Measurements from ENCODE around the gene AOX1.

Gene AOX1

GRCh38 chr2:200650195-200650594 is 64.4 kb downstream of the AOX1 start:
- no peak overlapping the region for H3K4me3 ChIP-seq (ENCODE audit: low read length, poor library complexity, severe bottlenecking)
- no peak for TF ChIP-seq EZH2phosphoT487 (IDR thresholded peaks at IDR 0.05; ENCODE audit: borderline replicate concordance)
- no peaks in the 10 kb centered on the region for H3K9me2 ChIP-seq (replicated peaks; ENCODE audit: low read depth, low read length)
- no peaks in the 10 kb centered on the region for H3K27me3 ChIP-seq (ENCODE audit: insufficient read depth, low read length, poor library complexity, severe bottlenecking)
- H3K79me2 ChIP-seq (ENCODE audit: insufficient read depth, low read length), result no peaks in the 10 kb centered on the region
- H4K20me1 ChIP-seq (ENCODE audit: insufficient read depth, low read length, poor library complexity, severe bottlenecking), result no peaks in the 10 kb centered on the region
- H3K4me1 ChIP-seq (ENCODE audit: insufficient read depth, low read length, poor library complexity, severe bottlenecking), result no peaks in the 10 kb centered on the region
- no peak overlapping the region for H2AFZ ChIP-seq (ENCODE audit: low read length)
- no peak overlapping the region for H3K4me2 ChIP-seq (ENCODE audit: low read depth, low read length, poor library complexity, severe bottlenecking)
- H3F3A ChIP-seq (ENCODE audit: low read depth), result no peaks in the 10 kb centered on the region
- no peaks in the 10 kb centered on the region for H3K9me3 ChIP-seq (ENCODE audit: insufficient read depth, low read depth, low read length)
- H3K9ac ChIP-seq (ENCODE audit: low read depth, low read length, poor library complexity, severe bottlenecking), result no peak overlapping the region
- no peaks in the 10 kb centered on the region for H3K36me3 ChIP-seq (ENCODE audit: insufficient read depth, low read length)

- Histone ChIP-seq H3K9me2 (replicated peaks; ENCODE audit: low read depth, low read length) (no peaks in the 10 kb centered on the region), H3K4me3 (ENCODE audit: low read length, poor library complexity, severe bottlenecking) (no peak overlapping the region), H3K36me3 (ENCODE audit: insufficient read depth, low read length) (no peaks in the 10 kb centered on the region), H4K20me1 (ENCODE audit: insufficient read depth, low read length, poor library complexity, severe bottlenecking) (no peaks in the 10 kb centered on the region), H3K79me2 (ENCODE audit: insufficient read depth, low read length) (no peaks in the 10 kb centered on the region), H3K4me2 (ENCODE audit: low read depth, low read length, poor library complexity, severe bottlenecking) (no peak overlapping the region), H3K4me1 (ENCODE audit: insufficient read depth, low read length, poor library complexity, severe bottlenecking) (no peaks in the 10 kb centered on the region), H3F3A (ENCODE audit: low read depth) (no peaks in the 10 kb centered on the region), H2AFZ (ENCODE audit: low read length) (no peak overlapping the region), H3K9ac (ENCODE audit: low read depth, low read length, poor library complexity, severe bottlenecking) (no peak overlapping the region), H3K9me3 (ENCODE audit: insufficient read depth, low read depth, low read length) (no peaks in the 10 kb centered on the region), H3K27me3 (ENCODE audit: insufficient read depth, low read length, poor library complexity, severe bottlenecking) (no peaks in the 10 kb centered on the region)
- TF ChIP-seq CTCF (conservative IDR thresholded peaks at IDR 0.05; ENCODE audit: low read length) (no peak), EZH2phosphoT487 (IDR thresholded peaks at IDR 0.05; ENCODE audit: borderline replicate concordance) (no peak)
Observed at GRCh38 chr2:200652158-200652557, 66.3 kb downstream of the AOX1 start.

GRCh38 chr2:200653021-200653420 is 67.2 kb downstream of the AOX1 start:
- Histone ChIP-seq H3K36me3 (ENCODE audit: insufficient read depth, low read length) (no peaks in the 10 kb centered on the region), H3K27me3 (ENCODE audit: insufficient read depth, low read length, poor library complexity, severe bottlenecking) (no peaks in the 10 kb centered on the region), H3K4me2 (ENCODE audit: low read depth, low read length, poor library complexity, severe bottlenecking) (no peak overlapping the region), H3K4me1 (ENCODE audit: insufficient read depth, low read length, poor library complexity, severe bottlenecking) (no peaks in the 10 kb centered on the region), H2AFZ (ENCODE audit: low read length) (no peak overlapping the region), H3K4me3 (ENCODE audit: low read length, poor library complexity, severe bottlenecking) (no peak overlapping the region), H3F3A (ENCODE audit: low read depth) (no peaks in the 10 kb centered on the region), H3K9me3 (ENCODE audit: insufficient read depth, low read depth, low read length) (no peaks in the 10 kb centered on the region), H4K20me1 (ENCODE audit: insufficient read depth, low read length, poor library complexity, severe bottlenecking) (no peaks in the 10 kb centered on the region), H3K9me2 (replicated peaks; ENCODE audit: low read depth, low read length) (no peaks in the 10 kb centered on the region), H3K9ac (ENCODE audit: low read depth, low read length, poor library complexity, severe bottlenecking) (no peak overlapping the region), H3K79me2 (ENCODE audit: insufficient read depth, low read length) (no peaks in the 10 kb centered on the region)
- TF ChIP-seq EZH2phosphoT487 (IDR thresholded peaks at IDR 0.05; ENCODE audit: borderline replicate concordance), result no peak
- no peak for TF ChIP-seq CTCF (conservative IDR thresholded peaks at IDR 0.05; ENCODE audit: low read length)

DNA sequence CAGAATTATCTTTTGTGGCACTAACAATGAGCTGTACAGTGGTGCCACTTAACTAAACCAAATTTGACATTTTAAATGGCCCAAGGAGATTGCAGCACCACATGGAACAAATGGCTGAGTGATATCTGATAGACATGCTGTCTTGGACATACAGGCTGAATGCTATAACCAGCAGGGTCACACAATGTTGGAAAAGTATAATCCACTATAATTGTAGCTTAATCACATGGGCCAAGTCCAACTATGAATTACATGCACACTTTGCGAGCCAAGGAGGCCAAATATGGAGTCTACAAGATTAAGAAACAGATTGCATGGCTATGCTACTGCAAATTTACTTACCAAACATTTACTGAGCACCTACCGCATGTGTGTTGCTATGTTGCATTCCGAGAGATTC is 69.0 kb downstream of the AOX1 start:
- H3K27me3 ChIP-seq (ENCODE audit: insufficient read depth, low read length, poor library complexity, severe bottlenecking), result no peaks in the 10 kb centered on the region
- no peaks in the 10 kb centered on the region for H3F3A ChIP-seq (ENCODE audit: low read depth)
- H3K9ac ChIP-seq (ENCODE audit: low read depth, low read length, poor library complexity, severe bottlenecking), result no peak overlapping the region
- no peaks in the 10 kb centered on the region for H3K9me2 ChIP-seq (replicated peaks; ENCODE audit: low read depth, low read length)
- no peaks in the 10 kb centered on the region for H3K4me1 ChIP-seq (ENCODE audit: insufficient read depth, low read length, poor library complexity, severe bottlenecking)
- H3K9me3 ChIP-seq (ENCODE audit: insufficient read depth, low read depth, low read length), result no peaks in the 10 kb centered on the region
- no peak overlapping the region for H3K4me2 ChIP-seq (ENCODE audit: low read depth, low read length, poor library complexity, severe bottlenecking)
- no peaks in the 10 kb centered on the region for H3K36me3 ChIP-seq (ENCODE audit: insufficient read depth, low read length)
- no peak overlapping the region for H3K4me3 ChIP-seq (ENCODE audit: low read length, poor library complexity, severe bottlenecking)
- H3K79me2 ChIP-seq (ENCODE audit: insufficient read depth, low read length), result no peaks in the 10 kb centered on the region
- H4K20me1 ChIP-seq (ENCODE audit: insufficient read depth, low read length, poor library complexity, severe bottlenecking), result no peaks in the 10 kb centered on the region
- TF ChIP-seq EZH2phosphoT487 (IDR thresholded peaks at IDR 0.05; ENCODE audit: borderline replicate concordance) (no peak), CTCF (conservative IDR thresholded peaks at IDR 0.05; ENCODE audit: low read length) (no peak)
- no peak overlapping the region for H2AFZ ChIP-seq (ENCODE audit: low read length)

All from Loucy (cell line).